ENCODE results near the gene ATP1B4. TPM values are rescaled to one million over a fixed set of nuclear protein-coding genes. Genes with fewer than 3 reads are reported as not detected.

The ATP1B4 gene
- total and polyA plus RNA-seq, 10 of the 15 experiments (the other 5 are each of a cell fraction or from before 2014, with no cell fraction given), result not detected

- no peaks in the 10 kb centered on the region for H3K36me3 ChIP-seq (ENCODE audit: control insufficient read depth in 2 of 2, insufficient read depth in 2 of 2, low read length in 1 of 2)
- in situ Hi-C loops (cut with MboI), result no loop called here
- POLR2A ChIA-PET, result no interaction called here
- SMC1A ChIA-PET (ENCODE audit: uncharacterized antibody, unreplicated experiment), result no interaction called here
- no TSS peak for BruUV-seq (replicated peaks)
- H3K4me2 ChIP-seq (ENCODE audit: control insufficient read depth, insufficient read depth), result no peak overlapping the region
- ATAC-seq (no peak), FAIRE-seq (no peak), DNase-seq (ENCODE audit: low read depth, low spot score) (no peak)
- H3K9me3 ChIP-seq (replicated peaks; ENCODE audit: control insufficient read depth, insufficient read depth, low read length), result no peaks in the 10 kb centered on the region; the same call in 2 of the 3 replicates
- H3K27ac ChIP-seq (ENCODE audit: control insufficient read depth, insufficient read depth), result no peak overlapping the region
- H3K4me1 ChIP-seq (ENCODE audit: control insufficient read depth, insufficient read depth, low read length), result no peaks in the 10 kb centered on the region
- 0% methylated on average over 2 of the region's 2 CpGs for WGBS (ENCODE audit: insufficient coverage, insufficient replicate concordance, low lambda C conversion rate, missing lambda C conversion rate)
- no peak overlapping the region for H2AFZ ChIP-seq (ENCODE audit: control insufficient read depth, low read depth, low read length)
- no peaks in the 10 kb centered on the region for H4K20me1 ChIP-seq (ENCODE audit: control insufficient read depth, insufficient read depth)
- no peak overlapping the region for H3K4me3 ChIP-seq
- H3K9ac ChIP-seq (ENCODE audit: control insufficient read depth, insufficient read depth, low read length), result no peak overlapping the region
- H3K27me3 ChIP-seq (replicated peaks in 1 of 2; ENCODE audit: control insufficient read depth in 2 of 2, insufficient read depth in 2 of 2, low read length in 1 of 2), result no peaks in the 10 kb centered on the region
- intact Hi-C loops (cut with micrococcal nuclease; ENCODE audit: unreplicated experiment), result no loop called here
- CTCF ChIA-PET, result interaction anchor here (1.2 kb wide), 1 partner anchor 117 kb away, joined by 3 read pairs; no protein-coding TSS in a partner anchor
- RAD21 ChIA-PET (ENCODE audit: unreplicated experiment), result no interaction called here
- no peaks in the 10 kb centered on the region for H3K79me2 ChIP-seq (ENCODE audit: control insufficient read depth, insufficient read depth, low read length)
- TF ChIP-seq USF1 (IDR thresholded peaks at IDR 0.05; ENCODE audit: borderline replicate concordance, extremely low read length, insufficient read depth, low read depth, low read length) (no peak), PAX8 (IDR thresholded peaks at IDR 0.05) (no peak), MTA3 (IDR thresholded peaks at IDR 0.05; ENCODE audit: borderline replicate concordance, low read length) (no peak), HSF1 (IDR thresholded peaks at IDR 0.05; ENCODE audit: low read depth, low read length) (no peak), ZBTB11 (CRISPR knock-in tag; IDR thresholded peaks at IDR 0.05) (no peak), CEBPB (IDR thresholded peaks at IDR 0.05; ENCODE audit: borderline replicate concordance in 1 of 2, low read depth in 2 of 2, low read length in 2 of 2) (no peak), SREBF1 (IDR thresholded peaks at IDR 0.05; ENCODE audit: low read length) (no peak), RUNX3 (IDR thresholded peaks at IDR 0.05; ENCODE audit: low read length) (no peak), POLR2AphosphoS5 (IDR thresholded peaks at IDR 0.05; ENCODE audit: low read length) (no peak), ATF3 (IDR thresholded peaks at IDR 0.05; ENCODE audit: borderline replicate concordance, extremely low read depth, low read depth, low read length) (no peak), IRF3 (IDR thresholded peaks at IDR 0.05) (no peak), ZNF274 (IDR thresholded peaks at IDR 0.05; ENCODE audit: insufficient read depth, insufficient read length) (no peak), PBX3 (IDR thresholded peaks at IDR 0.05; ENCODE audit: insufficient replicate concordance, low read depth, low read length) (no peak), CBX5 (IDR thresholded peaks at IDR 0.05; ENCODE audit: low read depth) (no peak), ZNF217 (IDR thresholded peaks at IDR 0.05) (no peak), SMARCA5 (IDR thresholded peaks at IDR 0.05) (no peak)
Measured at GRCh38 chrX:120334151-120334550, 27.7 kb upstream of the ATP1B4 start.
